Measurements from ENCODE around the gene ANKRD42. TPM values are rescaled to one million over a fixed set of nuclear protein-coding genes. Genes with fewer than 3 reads are reported as not detected.

Gene ANKRD42
- total RNA-seq, 4 donors from 2014 or later: 2.1 to 3.7 (median 3.4) TPM

DNA sequence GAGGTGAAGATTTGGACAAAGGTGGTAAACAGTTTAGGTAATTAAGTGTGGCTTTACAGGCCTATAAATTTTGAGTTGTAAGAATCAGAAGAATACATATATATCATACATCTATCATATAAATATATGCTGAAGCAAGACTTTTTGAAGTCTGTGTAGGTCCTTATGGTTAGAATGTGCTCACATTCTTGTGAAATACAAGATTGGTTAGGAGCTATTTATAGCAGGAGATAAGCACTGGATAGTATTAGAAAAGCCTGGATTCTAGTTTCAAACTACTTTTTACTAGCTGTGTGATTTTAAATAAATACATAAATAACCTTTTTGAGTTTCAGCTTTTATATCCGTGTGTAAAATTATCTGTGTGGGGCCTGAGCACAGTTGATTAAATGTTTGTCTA, 42.3 kb downstream of the ANKRD42 start:
- in situ Hi-C loops (cut with MboI; ENCODE audit: low sequenced_read_pairs in 4 of 4) (loop anchor here in 1 of 4 donors (25.0 kb wide), 1 partner anchor 324 kb away; the partner anchor contains the start of genes DDIAS and PRCP), intact Hi-C loops (cut with DNase I; ENCODE audit: low total_unique reads) (no loop called here)
- no peaks in the 10 kb centered on the region for H3K36me3 ChIP-seq
- H3K9me3 ChIP-seq: no peaks in the 10 kb centered on the region
- no peak for ATAC-seq
- H3K4me1 ChIP-seq: no peaks in the 10 kb centered on the region
- H3K4me3 ChIP-seq: no peak overlapping the region
- no peaks in the 10 kb centered on the region for H3K27me3 ChIP-seq
- no peak overlapping the region for H3K27ac ChIP-seq
- no peak for TF ChIP-seq POLR2A (IDR thresholded peaks at IDR 0.05)
- TF ChIP-seq, protein P1, sequence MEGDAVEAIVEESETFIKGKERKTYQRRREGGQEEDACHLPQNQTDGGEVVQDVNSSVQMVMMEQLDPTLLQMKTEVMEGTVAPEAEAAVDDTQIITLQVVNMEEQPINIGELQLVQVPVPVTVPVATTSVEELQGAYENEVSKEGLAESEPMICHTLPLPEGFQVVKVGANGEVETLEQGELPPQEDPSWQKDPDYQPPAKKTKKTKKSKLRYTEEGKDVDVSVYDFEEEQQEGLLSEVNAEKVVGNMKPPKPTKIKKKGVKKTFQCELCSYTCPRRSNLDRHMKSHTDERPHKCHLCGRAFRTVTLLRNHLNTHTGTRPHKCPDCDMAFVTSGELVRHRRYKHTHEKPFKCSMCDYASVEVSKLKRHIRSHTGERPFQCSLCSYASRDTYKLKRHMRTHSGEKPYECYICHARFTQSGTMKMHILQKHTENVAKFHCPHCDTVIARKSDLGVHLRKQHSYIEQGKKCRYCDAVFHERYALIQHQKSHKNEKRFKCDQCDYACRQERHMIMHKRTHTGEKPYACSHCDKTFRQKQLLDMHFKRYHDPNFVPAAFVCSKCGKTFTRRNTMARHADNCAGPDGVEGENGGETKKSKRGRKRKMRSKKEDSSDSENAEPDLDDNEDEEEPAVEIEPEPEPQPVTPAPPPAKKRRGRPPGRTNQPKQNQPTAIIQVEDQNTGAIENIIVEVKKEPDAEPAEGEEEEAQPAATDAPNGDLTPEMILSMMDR (IDR thresholded peaks at IDR 0.05 in 4 of 5, conservative IDR thresholded peaks at IDR 0.05 in 1 of 5): no peak
- no peak for DNase-seq

DNA sequence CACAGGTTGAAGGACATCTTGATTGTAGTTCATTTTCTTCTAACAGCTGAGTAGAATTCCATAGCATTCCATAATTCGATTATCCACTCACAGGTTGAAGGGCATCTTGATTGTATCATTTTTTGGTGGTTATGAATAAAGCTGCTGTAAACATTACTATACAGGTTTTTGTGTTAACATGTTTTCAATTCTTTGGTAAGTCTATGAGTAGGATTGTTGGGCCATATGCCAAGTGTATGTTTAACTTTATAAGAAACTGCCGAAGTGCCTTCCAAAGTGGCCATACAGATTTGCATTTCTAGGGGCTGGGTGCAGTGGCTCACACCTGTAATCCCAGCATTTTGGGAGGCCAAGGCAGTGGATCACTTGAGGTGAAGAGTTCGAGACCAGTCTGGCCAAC, 44.6 kb downstream of the ANKRD42 start:
- TF ChIP-seq, protein P1 (IDR thresholded peaks at IDR 0.05 in 4 of 5, conservative IDR thresholded peaks at IDR 0.05 in 1 of 5): no peak
- TF ChIP-seq POLR2A (IDR thresholded peaks at IDR 0.05): no peak
- no peaks in the 10 kb centered on the region for H3K9me3 ChIP-seq
- in situ Hi-C loops (cut with MboI; ENCODE audit: low sequenced_read_pairs in 4 of 4) (loop anchor here in 1 of 4 donors (25.0 kb wide), 1 partner anchor 326 kb away; the partner anchor contains the start of genes DDIAS and PRCP), intact Hi-C loops (cut with DNase I; ENCODE audit: low total_unique reads) (no loop called here)
- H3K4me1 ChIP-seq: no peaks in the 10 kb centered on the region
- DNase-seq (no peak), ATAC-seq (no peak)
- no peaks in the 10 kb centered on the region for H3K36me3 ChIP-seq
- H3K4me3 ChIP-seq: no peak overlapping the region
- no peak overlapping the region for H3K27ac ChIP-seq
- no peaks in the 10 kb centered on the region for H3K27me3 ChIP-seq

DNA sequence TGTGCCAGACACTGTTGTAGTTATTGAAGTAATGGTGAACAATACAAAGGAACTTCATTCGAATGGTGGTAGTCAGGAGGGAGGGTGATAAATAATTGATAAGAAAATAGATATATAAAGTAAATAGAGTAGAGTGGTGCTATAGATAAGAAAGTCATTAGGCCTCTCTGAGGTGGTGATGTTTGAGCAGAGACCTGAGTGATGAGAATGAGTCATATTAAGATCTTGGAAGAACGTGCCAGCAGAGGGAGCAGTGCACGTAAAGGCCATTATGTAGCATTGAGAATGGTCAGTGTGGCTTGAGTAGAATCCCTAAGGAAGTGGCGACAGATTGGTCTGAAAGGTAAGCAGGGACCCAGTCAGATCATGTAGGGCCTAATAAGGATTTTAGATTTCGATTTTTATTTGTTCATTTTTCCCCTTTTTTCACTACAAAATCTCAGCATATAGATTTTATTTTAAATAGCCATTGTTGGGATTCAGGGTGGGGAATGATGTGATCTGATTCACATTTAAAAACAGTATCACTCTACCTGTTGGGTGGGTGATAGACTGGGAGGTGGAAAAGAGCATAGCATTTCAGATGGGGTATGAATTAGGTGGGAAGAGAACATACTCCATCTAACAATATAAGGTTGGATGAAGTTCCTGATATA, 47.9 kb downstream of the ANKRD42 start:
- TF ChIP-seq, protein P1 (IDR thresholded peaks at IDR 0.05 in 4 of 5, conservative IDR thresholded peaks at IDR 0.05 in 1 of 5): peak in 3 of 5 experiments; percentile 14 to 43 (median 41)
- TF ChIP-seq POLR2A (IDR thresholded peaks at IDR 0.05): no peak
- peak; percentile 54 to 78 for ATAC-seq
- H3K9me3 ChIP-seq: no peaks in the 10 kb centered on the region
- in situ Hi-C loops (cut with MboI; ENCODE audit: low sequenced_read_pairs in 4 of 4) (loop anchor here in 1 of 4 donors (25.0 kb wide), 1 partner anchor 329 kb away; the partner anchor contains the start of genes DDIAS and PRCP), intact Hi-C loops (cut with DNase I; ENCODE audit: low total_unique reads) (loop anchor here (5.0 kb wide), 1 partner anchor 576 kb away; no protein-coding TSS in a partner anchor)
- H3K27ac ChIP-seq: no peak overlapping the region
- H3K36me3 ChIP-seq: no peaks in the 10 kb centered on the region
- H3K27me3 ChIP-seq: no peaks in the 10 kb centered on the region
- no peak overlapping the region for H3K4me3 ChIP-seq
- no peaks in the 10 kb centered on the region for H3K4me1 ChIP-seq
- peak in 1 of 2 donors; percentile 18 for DNase-seq

DNA sequence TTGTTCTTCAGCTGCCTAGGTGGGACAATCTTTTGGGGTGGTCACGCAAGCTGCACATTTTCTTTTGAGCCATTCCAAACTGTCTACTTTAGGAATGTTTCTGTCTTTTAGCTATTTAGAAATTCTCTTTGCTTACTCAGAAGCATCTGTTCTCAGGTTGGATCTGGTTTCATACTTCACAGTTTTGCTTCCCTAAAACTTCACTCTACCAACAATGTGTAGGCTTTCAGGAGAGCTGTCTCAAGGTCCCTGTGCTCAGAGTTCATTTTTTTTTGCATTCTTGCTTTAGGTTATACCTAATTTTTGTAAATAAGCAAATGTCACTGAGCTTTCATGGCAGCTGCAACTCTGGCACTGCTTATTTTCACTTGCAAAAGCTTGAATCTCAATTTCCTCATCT, 55.9 kb downstream of the ANKRD42 start:
- ATAC-seq: no peak
- H3K4me3 ChIP-seq: no peak overlapping the region
- no peaks in the 10 kb centered on the region for H3K4me1 ChIP-seq
- no peak overlapping the region for H3K27ac ChIP-seq
- in situ Hi-C loops (cut with MboI; ENCODE audit: low sequenced_read_pairs in 4 of 4): loop anchor here in 1 of 4 donors (25.0 kb wide), 1 partner anchor 337 kb away; the partner anchor contains the start of genes DDIAS and PRCP
- intact Hi-C loops (cut with DNase I; ENCODE audit: low total_unique reads): no loop called here
- no peaks in the 10 kb centered on the region for H3K27me3 ChIP-seq
- no peaks in the 10 kb centered on the region for H3K36me3 ChIP-seq
- TF ChIP-seq, protein P1 (IDR thresholded peaks at IDR 0.05 in 4 of 5, conservative IDR thresholded peaks at IDR 0.05 in 1 of 5): no peak
- no peak for TF ChIP-seq POLR2A (IDR thresholded peaks at IDR 0.05)
- no peak for DNase-seq
- H3K9me3 ChIP-seq: no peaks in the 10 kb centered on the region
